Measurements from ENCODE around the gene PRRX1. TPM values are rescaled to one million over a fixed set of nuclear protein-coding genes. Genes with fewer than 3 reads are reported as not detected.

Gene PRRX1
- total RNA-seq, 1 donor from 2014 or later, result 169 TPM

DNA sequence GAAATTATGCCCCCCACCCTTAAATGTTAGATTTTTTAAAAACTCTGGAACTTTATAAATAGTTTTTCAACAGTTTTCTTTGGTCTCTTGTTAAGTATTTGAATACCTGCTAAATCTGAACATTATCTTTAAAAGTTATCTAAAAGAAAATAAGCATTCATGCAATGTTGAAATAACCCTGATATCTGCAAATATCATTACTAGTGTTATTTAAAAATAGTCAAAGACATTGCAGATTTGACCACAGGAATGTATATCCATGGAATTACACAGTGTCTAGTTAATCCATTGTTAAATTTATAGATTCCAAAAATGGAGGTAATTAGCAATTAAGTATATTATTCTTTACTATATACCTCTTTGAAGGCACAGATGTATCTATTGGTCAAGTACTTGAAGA, 42.0 kb downstream of the PRRX1 start:
- no peak for DNase-seq (ENCODE audit: low spot score)
- ATAC-seq, result no peak
- intact Hi-C loops (cut with DNase I), result no loop called here

GRCh38 chr1:170707117-170707516, 43.2 kb downstream of the PRRX1 start:
- no peak for ATAC-seq
- intact Hi-C loops (cut with DNase I), result no loop called here
- DNase-seq (ENCODE audit: low spot score), result no peak

GRCh38 chr1:170707959-170708655, 44.2 kb downstream of the PRRX1 start:
- intact Hi-C loops (cut with DNase I), result no loop called here
- no peak for DNase-seq (ENCODE audit: low spot score)

DNA sequence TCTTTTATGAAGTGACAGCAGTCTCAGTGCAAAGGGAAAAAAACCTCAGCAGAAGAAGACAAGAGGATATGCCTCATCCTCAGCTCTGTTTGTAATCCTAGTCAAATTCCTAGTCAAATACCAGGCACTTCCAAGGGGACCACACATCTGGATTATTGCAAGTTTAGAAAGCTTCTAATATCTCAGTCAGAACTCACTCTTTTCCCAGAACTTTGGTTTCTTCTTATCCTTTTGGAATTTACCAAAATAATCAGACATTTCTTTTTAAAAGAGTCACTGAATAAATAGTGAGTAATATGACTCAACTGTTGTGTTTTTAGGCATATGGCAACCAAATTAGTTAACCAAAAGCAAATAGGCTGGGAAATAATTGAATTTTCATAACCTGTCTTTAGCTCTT, 47.8 kb downstream of the PRRX1 start:
- no peak for DNase-seq (ENCODE audit: low spot score)
- intact Hi-C loops (cut with DNase I), result no loop called here
- ATAC-seq, result no peak

More at GRCh38 chr1:170707959-170708655, 44.2 kb downstream of the PRRX1 start:
- ATAC-seq, result peak; percentile 82

GRCh38 chr1:170714163-170714562, 50.2 kb downstream of the PRRX1 start:
- ATAC-seq (no peak), DNase-seq (ENCODE audit: low spot score) (no peak)
- intact Hi-C loops (cut with DNase I), result no loop called here

- intact Hi-C loops (cut with DNase I), result no loop called here
- ATAC-seq (no peak), DNase-seq (ENCODE audit: low spot score) (no peak)
Measured at GRCh38 chr1:170714938-170715337, 51.0 kb downstream of the PRRX1 start.

DNA sequence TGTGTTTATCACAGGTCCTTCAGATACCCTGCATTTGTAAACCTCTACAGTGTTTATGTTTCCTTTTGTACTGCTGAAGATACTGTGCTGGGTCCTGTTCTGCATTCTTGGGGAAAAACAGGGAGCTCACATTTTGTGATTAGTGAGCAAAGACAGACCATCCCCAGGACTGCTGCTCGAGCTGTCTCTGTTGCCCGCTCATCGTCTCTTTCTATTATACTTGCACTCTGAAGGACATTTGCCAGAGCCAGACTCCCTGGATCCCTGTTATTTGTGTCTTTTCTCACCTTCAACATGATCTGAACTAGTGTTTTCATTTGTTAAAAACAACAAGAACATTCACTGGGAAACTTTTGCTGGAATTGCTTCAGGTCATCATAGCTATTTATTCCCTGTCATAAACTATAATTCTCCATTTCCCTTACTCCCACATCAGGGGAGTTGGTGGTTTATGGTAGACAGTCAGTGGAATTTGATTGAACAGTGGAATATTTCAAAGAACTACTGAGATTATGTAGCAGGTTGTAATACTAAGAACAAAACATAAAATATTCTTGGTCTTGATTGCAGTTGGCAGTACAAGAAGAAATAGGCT, 53.0 kb downstream of the PRRX1 start:
- DNase-seq (ENCODE audit: low spot score) (no peak), ATAC-seq (no peak)
- intact Hi-C loops (cut with DNase I), result no loop called here

DNA sequence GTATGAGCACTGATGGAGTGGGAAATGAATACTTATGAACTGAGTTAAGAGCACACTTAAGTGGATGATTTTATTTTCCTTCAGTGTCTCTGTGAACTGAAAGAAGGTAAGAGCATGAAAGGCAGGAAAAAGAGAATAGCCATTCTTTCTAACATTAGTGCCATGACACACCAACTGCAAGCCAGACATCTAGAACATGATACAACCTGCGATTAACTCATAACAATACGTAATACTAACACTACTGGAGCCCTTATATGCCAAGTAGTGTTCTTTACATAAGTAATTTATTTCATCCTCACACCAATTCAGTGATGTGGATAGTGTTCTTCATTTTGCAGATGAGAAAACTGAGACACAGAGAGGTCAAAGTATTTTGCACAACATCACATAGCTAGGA, 56.7 kb downstream of the PRRX1 start:
- DNase-seq (ENCODE audit: low spot score) (no peak), ATAC-seq (no peak)
- intact Hi-C loops (cut with DNase I), result no loop called here

GRCh38 chr1:170721621-170722020, 57.7 kb downstream of the PRRX1 start:
- intact Hi-C loops (cut with DNase I), result no loop called here

DNA sequence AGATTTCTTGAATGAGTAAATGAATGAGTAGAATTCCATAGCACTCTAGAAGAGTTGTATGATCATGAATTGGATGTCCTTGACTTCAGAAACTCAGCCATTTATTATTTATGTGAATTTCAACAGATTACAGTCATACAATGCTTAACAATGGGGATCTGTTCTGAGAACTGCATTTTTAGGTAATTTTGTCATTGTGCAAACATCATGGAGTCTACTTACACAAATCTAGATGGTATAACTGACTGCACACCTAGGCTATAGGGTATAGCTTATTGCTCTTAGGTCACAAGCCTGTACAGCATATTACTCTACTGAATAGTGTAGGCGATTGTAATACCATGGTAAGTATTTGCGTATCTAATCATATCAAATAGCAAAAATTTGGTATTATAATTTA, 59.6 kb downstream of the PRRX1 start:
- DNase-seq (ENCODE audit: low spot score) (no peak), ATAC-seq (no peak)
- intact Hi-C loops (cut with DNase I), result no loop called here

More at GRCh38 chr1:170721621-170722020, 57.7 kb downstream of the PRRX1 start:
- DNase-seq (ENCODE audit: low spot score) (no peak), ATAC-seq (no peak)

DNA sequence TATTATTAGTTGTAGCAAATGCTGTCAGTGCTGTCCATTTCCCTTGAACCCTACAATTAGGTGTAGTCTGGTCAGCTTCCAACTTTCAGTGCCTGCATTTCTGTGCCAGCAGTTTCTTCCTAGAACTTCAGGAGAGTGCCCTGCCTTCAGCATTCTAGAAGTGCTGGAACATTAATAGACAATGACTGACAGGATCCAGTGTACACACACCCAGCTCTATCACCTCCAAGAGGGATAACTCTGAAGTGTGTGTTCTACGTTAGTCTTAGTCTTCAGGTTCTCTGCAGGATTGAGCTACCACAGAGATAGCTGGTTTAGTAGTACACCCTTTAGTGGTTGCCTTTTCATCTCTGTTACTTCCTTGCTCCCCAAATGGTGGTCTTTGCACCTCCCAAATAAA, 61.4 kb downstream of the PRRX1 start:
- no peak for ATAC-seq
- DNase-seq (ENCODE audit: low spot score), result no peak
- intact Hi-C loops (cut with DNase I), result no loop called here

GRCh38 chr1:170727963-170728362, 64.0 kb downstream of the PRRX1 start:
- ATAC-seq, result no peak
- intact Hi-C loops (cut with DNase I), result no loop called here
- DNase-seq (ENCODE audit: low spot score), result no peak

DNA sequence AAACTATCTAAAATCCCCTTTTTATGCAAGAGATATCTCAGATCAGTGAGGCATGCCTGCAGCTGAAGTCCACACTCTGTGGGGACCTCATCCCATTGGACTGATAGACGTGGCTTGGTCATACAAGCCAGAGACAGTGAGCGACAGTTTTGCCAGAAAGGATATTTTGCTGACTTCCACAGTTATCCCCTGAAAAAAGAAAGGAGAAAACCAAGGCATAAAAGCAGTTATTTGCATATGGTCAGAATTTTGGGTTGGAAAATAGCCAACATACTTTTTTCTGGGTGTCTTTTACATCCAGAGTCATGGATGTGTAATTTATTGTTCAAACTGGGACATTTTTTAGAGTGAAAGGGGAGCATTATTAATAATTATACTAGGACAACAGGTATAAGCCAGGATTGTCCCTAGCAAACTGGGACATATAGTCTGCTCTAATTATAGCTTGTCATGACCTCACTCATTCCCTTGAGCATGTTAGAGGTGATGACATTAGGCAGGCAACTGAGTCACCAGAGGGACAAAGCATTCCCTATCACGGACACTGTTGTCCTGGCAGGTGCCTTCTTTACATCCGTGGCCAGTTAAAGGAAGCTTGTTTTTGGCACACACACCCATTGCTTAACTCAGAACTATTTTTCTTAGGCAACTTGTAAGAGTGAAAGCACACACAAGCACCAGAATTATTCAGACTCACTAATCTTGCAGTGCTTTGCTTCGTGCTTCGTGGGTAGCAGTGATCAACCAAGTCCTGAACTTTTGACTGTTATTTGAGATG, 65.5 kb downstream of the PRRX1 start:
- no peak for DNase-seq (ENCODE audit: low spot score)

DNA sequence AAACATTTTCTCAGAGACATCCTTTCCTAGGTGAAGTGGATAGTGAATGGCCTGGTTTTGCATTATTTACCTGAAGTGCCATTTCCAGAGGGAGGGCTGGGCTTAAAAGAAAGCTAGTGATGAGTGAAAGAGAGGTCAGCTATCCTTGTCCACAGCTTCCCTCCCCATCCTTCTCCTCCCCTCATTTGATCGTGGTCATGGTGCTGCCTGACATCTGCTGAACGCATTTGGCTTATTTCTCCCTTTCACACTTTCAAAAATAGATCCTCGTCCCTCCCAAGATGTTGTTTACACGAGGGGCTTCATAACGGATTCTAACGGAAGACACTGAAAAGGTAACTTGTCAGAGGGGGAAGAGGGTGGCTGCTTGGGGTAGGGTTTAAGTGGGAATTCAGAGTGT, 66.1 kb downstream of the PRRX1 start:
- ATAC-seq (no peak), DNase-seq (ENCODE audit: low spot score) (no peak)
- intact Hi-C loops (cut with DNase I), result no loop called here

More for the DNA sequence above, 65.5 kb downstream of the PRRX1 start:
- ATAC-seq, result peak; percentile 59
- intact Hi-C loops (cut with DNase I), result no loop called here

GRCh38 chr1:170730438-170730837, 66.5 kb downstream of the PRRX1 start:
- intact Hi-C loops (cut with DNase I), result no loop called here
- DNase-seq (ENCODE audit: low spot score), result no peak
- peak; percentile 7 for ATAC-seq

DNA sequence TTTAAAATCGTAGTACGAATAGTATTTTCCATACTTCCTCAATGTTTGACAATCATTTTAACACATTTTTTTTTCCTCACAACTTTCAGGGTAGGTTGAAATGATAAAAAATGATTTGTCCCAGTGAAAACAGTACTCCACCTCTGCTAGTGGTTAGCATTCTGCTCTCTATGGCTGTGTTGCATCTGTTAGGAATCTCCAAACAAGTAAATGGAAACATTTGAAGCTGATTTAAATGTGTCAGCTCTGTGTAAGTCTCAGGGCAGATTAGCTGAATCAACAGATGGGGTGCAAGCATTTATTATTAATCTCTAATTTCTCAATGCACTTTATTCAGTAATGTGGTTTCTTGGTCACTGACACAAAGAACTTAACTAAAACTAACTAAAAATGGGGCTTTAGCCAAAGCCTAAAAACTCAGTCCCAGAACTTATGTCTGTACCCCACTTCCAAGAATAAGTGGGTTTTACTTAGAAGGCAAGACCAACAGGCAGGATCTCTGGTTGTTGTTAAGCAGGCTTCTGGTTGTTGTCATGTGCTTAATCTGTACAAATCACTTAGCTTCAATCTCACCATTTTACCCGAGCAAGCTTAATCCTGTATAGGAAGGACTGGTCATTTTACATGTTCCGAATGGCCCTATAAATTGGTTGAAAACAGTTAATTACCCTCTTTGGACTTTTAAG, 67.8 kb downstream of the PRRX1 start:
- no peak for ATAC-seq
- DNase-seq (ENCODE audit: low spot score), result no peak
- intact Hi-C loops (cut with DNase I), result no loop called here

GRCh38 chr1:170732252-170732588, 68.3 kb downstream of the PRRX1 start:
- DNase-seq (ENCODE audit: low spot score) (no peak), ATAC-seq (no peak)
- intact Hi-C loops (cut with DNase I), result no loop called here

DNA sequence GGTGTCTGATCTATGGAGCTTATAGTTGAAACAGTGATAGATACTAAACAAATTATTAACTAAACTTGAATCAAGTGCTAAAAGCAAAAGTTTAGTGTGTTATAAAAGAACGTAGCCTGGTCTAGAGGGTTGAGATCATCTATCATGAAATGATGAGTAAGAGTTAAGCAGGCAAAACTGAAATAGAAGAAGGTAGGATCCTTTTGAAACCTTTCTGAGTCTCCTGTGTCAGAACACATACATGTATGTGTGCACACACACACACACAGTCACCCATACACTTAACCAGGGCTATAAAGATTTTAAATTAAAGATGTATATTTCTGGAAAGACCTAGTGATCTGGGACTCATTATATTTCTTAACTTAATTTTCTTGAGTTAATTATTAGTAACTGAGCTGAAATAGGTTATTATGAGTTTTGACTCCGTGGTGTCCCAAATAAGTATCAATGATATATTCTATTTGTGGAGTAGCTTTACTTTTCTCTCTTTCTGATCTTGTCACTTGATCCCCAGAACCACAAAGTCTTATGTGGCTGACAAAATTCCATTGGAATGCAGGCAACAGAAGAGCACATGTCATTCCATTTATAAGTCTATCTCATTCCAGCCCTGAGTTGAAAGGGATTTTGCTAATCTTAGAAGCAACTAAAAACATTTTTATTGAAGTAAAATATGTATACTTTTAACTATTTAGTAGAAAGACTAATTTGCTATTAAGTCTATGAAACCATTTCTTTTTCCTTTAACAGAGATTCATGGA, 70.7 kb downstream of the PRRX1 start:
- intact Hi-C loops (cut with DNase I), result no loop called here
- DNase-seq (ENCODE audit: low spot score), result no peak
- no peak for ATAC-seq
